ENCODE results near the gene STPG3.

DNA sequence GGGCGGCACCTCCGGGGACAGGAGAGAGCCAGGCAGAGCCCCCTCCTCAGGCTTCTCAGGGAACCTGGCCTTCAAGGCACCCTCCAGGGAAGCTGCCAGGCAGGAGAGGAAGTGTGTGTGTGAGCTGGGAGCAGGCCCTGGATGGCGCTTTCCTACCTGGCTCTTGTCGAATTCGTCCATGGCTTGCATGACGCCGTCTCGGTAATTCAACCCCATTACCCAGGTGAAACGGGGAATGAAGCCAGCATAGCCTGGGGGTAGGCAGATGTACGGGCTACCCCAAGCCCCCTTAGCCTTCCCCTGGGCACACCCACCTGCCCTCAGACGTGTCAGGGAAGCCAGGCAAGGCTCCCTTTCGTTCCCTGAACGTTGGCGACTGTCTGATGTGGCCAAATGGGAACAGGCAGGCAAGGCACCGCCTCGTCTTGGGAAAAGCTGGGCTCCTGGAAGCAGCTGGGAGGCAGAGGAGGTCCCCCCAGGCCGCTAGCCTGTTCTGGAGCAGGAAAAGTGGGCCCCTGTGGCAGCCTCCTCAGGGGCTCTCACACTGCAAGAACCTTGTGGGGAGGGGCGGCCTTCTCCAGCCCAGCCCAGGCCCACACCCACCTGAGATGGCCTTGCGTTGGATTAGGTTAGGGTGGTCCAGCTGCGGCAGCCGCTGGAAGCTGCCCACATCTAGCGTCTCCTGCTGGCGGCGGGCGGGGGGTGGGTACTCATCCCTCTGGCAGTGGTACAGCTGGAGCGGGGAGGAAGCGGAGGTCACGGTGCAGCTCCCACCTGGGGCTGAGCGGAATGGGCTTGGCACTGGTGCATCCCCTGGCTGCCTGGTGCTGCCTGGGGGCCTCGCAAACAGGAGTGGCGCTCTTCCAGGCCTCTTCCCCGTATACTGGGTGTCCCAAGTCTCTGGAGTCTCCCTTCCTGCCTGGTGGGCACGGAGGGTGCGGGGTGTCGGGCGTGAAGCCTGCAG is 6.3 kb upstream of the STPG3 start:
- TF ChIP-seq, protein P1, sequence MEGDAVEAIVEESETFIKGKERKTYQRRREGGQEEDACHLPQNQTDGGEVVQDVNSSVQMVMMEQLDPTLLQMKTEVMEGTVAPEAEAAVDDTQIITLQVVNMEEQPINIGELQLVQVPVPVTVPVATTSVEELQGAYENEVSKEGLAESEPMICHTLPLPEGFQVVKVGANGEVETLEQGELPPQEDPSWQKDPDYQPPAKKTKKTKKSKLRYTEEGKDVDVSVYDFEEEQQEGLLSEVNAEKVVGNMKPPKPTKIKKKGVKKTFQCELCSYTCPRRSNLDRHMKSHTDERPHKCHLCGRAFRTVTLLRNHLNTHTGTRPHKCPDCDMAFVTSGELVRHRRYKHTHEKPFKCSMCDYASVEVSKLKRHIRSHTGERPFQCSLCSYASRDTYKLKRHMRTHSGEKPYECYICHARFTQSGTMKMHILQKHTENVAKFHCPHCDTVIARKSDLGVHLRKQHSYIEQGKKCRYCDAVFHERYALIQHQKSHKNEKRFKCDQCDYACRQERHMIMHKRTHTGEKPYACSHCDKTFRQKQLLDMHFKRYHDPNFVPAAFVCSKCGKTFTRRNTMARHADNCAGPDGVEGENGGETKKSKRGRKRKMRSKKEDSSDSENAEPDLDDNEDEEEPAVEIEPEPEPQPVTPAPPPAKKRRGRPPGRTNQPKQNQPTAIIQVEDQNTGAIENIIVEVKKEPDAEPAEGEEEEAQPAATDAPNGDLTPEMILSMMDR (IDR thresholded peaks at IDR 0.05), result no peak
- TF ChIP-seq POLR2A (IDR thresholded peaks at IDR 0.05), result no peak
